H9 (cell line): ENCODE results near the gene DCPS. TPM values are rescaled to one million over a fixed set of nuclear protein-coding genes. Genes with fewer than 3 reads are reported as not detected.

Source experiments
- DNase-seq: peaks from one replicate; pipeline ENCODE4 v3.0.0-alpha.2; 2017
- H2AFZ ChIP-seq: one replicate; pipeline ENCODE4 v1.6.1; 2013; ENCODE audit warnings: mild to moderate bottlenecking, low read length, control low read depth, moderate library complexity
- H2AK5ac ChIP-seq: 2 replicates; pipeline ENCODE4 v1.6.1; 2013; ENCODE audit warnings: low read length, control low read depth, mixed read lengths; ENCODE audit not compliant: insufficient read length
- H2BK120ac ChIP-seq: one replicate; pipeline ENCODE4 v1.6.1; 2013; ENCODE audit warnings: low read depth, mild to moderate bottlenecking, low read length, control low read depth, inconsistent platforms; ENCODE audit not compliant: poor library complexity, severe bottlenecking
- H2BK12ac ChIP-seq: 2 replicates; pipeline ENCODE4 v1.6.1; 2013; ENCODE audit warnings: low read length, control low read depth, mixed read lengths, low read depth; ENCODE audit not compliant: insufficient read length
- H2BK15ac ChIP-seq: 2 replicates; pipeline ENCODE4 v1.6.1; 2013; ENCODE audit warnings: low read depth, low read length, control low read depth
- H2BK20ac ChIP-seq: one replicate; pipeline ENCODE4 v1.6.1; 2013; ENCODE audit warnings: low read depth, mild to moderate bottlenecking, low read length, control low read depth, inconsistent platforms; ENCODE audit not compliant: poor library complexity, severe bottlenecking
- H2BK5ac ChIP-seq: 2 replicates; pipeline ENCODE4 v1.6.1; 2013; ENCODE audit warnings: low read length, control low read depth, mixed read lengths; ENCODE audit not compliant: insufficient read length
- H3K14ac ChIP-seq: 2 replicates; pipeline ENCODE4 v1.6.1; 2013; ENCODE audit warnings: low read length, control low read depth; ENCODE audit not compliant: insufficient read depth
- H3K18ac ChIP-seq: 2 replicates; pipeline ENCODE4 v1.6.1; 2013; ENCODE audit warnings: low read depth, mild to moderate bottlenecking, mixed read lengths, low read length, control low read depth; ENCODE audit not compliant: insufficient read length
- H3K23ac ChIP-seq: 2 replicates; pipeline ENCODE4 v1.6.1; 2013; ENCODE audit warnings: low read length, control low read depth, mixed read lengths, low read depth; ENCODE audit not compliant: insufficient read length
- H3K23me2 ChIP-seq: 2 replicates; pipeline ENCODE4 v1.6.1; 2013; ENCODE audit warnings: low read depth, mild to moderate bottlenecking, mixed read lengths, low read length, control low read depth; ENCODE audit not compliant: insufficient read length, poor library complexity, severe bottlenecking
- H3K27ac ChIP-seq: 2 replicates; pipeline ENCODE4 v1.5.1; 2013; ENCODE audit warnings: low read length, control low read depth, mixed read lengths, low read depth; ENCODE audit not compliant: insufficient read length
- H3K27me3 ChIP-seq: 2 replicates; pipeline ENCODE4 v1.6.1; 2013; ENCODE audit warnings: low read length, control low read depth, inconsistent platforms; ENCODE audit not compliant: insufficient read depth
- H3K4ac ChIP-seq: 2 replicates; pipeline ENCODE4 v1.6.1; 2013; ENCODE audit warnings: low read depth, mild to moderate bottlenecking, control low read depth, inconsistent platforms, low read length, moderate library complexity
- H3K4me1 ChIP-seq: 2 replicates; pipeline ENCODE4 v1.6.1; 2013; ENCODE audit warnings: low read length, control low read depth, inconsistent platforms; ENCODE audit not compliant: insufficient read depth
- H3K4me2 ChIP-seq: 2 replicates; pipeline ENCODE4 v1.6.1; 2013; ENCODE audit warnings: low read length, control low read depth, mixed read lengths; ENCODE audit not compliant: insufficient read length, insufficient read depth
- H3K56ac ChIP-seq: 2 replicates; pipeline ENCODE4 v1.6.1; 2013; ENCODE audit warnings: low read depth, mild to moderate bottlenecking, mixed read lengths, low read length, control low read depth; ENCODE audit not compliant: insufficient read length
- H3K79me1 ChIP-seq: 2 replicates; pipeline ENCODE4 v1.6.1; 2013; ENCODE audit warnings: low read depth, mild to moderate bottlenecking, moderate library complexity, low read length, control low read depth, inconsistent platforms; ENCODE audit not compliant: insufficient read depth, poor library complexity, severe bottlenecking
- H3K79me2 ChIP-seq: 2 replicates; pipeline ENCODE4 v1.6.1; 2013; ENCODE audit warnings: low read length, control low read depth, inconsistent platforms; ENCODE audit not compliant: insufficient read depth
- H3K9ac ChIP-seq: 2 replicates; pipeline ENCODE4 v1.6.1; 2013; ENCODE audit warnings: low read length, control low read depth, mixed read lengths; ENCODE audit not compliant: insufficient read length; ENCODE audit errors: extremely low read depth
- H3K9me3 ChIP-seq: one replicate; pipeline ENCODE4 v1.6.1; 2013; ENCODE audit warnings: low read depth, low read length, inconsistent platforms; ENCODE audit not compliant: control insufficient read depth
- H3T11ph ChIP-seq: one replicate; pipeline ENCODE4 v1.6.1; 2013; ENCODE audit warnings: mild to moderate bottlenecking, low read length, control low read depth, inconsistent platforms
- H4K20me1 ChIP-seq: one replicate; pipeline ENCODE4 v1.6.1; 2013; ENCODE audit not compliant: control insufficient read depth, insufficient read length, insufficient read depth
- H4K5ac ChIP-seq: 2 replicates; pipeline ENCODE4 v1.6.1; 2013; ENCODE audit warnings: low read depth, mild to moderate bottlenecking, mixed read lengths, low read length, control low read depth; ENCODE audit not compliant: insufficient read length
- H4K8ac ChIP-seq: replicated peaks from 2 replicates; pipeline ENCODE4 v1.6.1; 2013; ENCODE audit warnings: low read length, control low read depth, mixed read lengths, low read depth; ENCODE audit not compliant: insufficient read length
- H4K91ac ChIP-seq: 2 replicates; pipeline ENCODE4 v1.6.1; 2013; ENCODE audit warnings: low read depth, mild to moderate bottlenecking, moderate library complexity, mixed read lengths, low read length, control low read depth; ENCODE audit not compliant: insufficient read length
- H3K27ac Mint-ChIP-seq, 3 experiments: 2 replicates in 2 of 3; 3 replicates in 1 of 3; pipeline ENCODE4 v1.8.0; 2020 to 2021; ENCODE audit warnings: mixed read lengths in 3 of 3, mild to moderate bottlenecking in 1 of 3, moderate library complexity in 1 of 3
- H3K27me3 Mint-ChIP-seq: 2 replicates; pipeline ENCODE4 v1.8.0; 2021; ENCODE audit warnings: low read depth, mild to moderate bottlenecking, moderate library complexity, mixed read lengths
- H3K36me3 Mint-ChIP-seq, 3 experiments: 2 replicates in 2 of 3; 3 replicates in 1 of 3; pipeline ENCODE4 v1.8.0; 2020 to 2021; ENCODE audit warnings: low read depth in 3 of 3, mixed read lengths in 3 of 3; ENCODE audit not compliant: insufficient read depth in 1 of 3
- H3K4me1 Mint-ChIP-seq, 2 experiments: 2 replicates each; pipeline ENCODE4 v1.8.0; 2020; ENCODE audit warnings: mixed read lengths in 2 of 2
- H3K4me3 Mint-ChIP-seq, 2 experiments: 2 replicates in 1 of 2; 3 replicates in 1 of 2; pipeline ENCODE4 v1.8.0; 2020 to 2021; ENCODE audit warnings: mild to moderate bottlenecking in 2 of 2, mixed read lengths in 2 of 2, moderate library complexity in 1 of 2
- H3K9me3 Mint-ChIP-seq, 2 experiments: 2 replicates in 1 of 2; 3 replicates in 1 of 2; pipeline ENCODE4 v1.8.0; 2020; ENCODE audit warnings: mild to moderate bottlenecking in 2 of 2, mixed read lengths in 2 of 2, moderate library complexity in 1 of 2
- CTCF ChIP-seq: fragments of 200-600 bp; sonication (generic); conservative IDR thresholded peaks from 3 replicates; pipeline ENCODE4 v1.8.0; 2021; ENCODE audit warnings: antibody characterized with exemption, mild to moderate bottlenecking
- WGBS: extraction: QIAGEN DNeasy Blood & Tissue Kit; methylation state at CpG from one replicate; pipeline ENCODE4 v1.1.7; 2013; ENCODE audit warnings: missing lambda C conversion rate, low lambda C conversion rate, mixed read lengths; ENCODE audit not compliant: insufficient read length; ENCODE audit errors: extremely low coverage; 5-methylcytosine and 5-hydroxymethylcytosine counted together
- total RNA-seq: library from RNA; stranded (reverse); gene quantifications from 2 replicates; pipeline ENCODE4 v1.2.1, GENCODE V29; 2021

DCPS gene
- total RNA-seq, 1 experiment from 2014 or later: 27.7 TPM

- H3K27ac Mint-ChIP-seq: no peak overlapping the region; a peak in 2 of 7 replicates
- peaks cover 4% of the 10 kb centered on the region; the same call in 1 of the 2 replicates for H3K4me1 ChIP-seq
- no peaks in the 10 kb centered on the region; the same call in 1 of the 2 replicates for H3K27me3 ChIP-seq
- H3K36me3 Mint-ChIP-seq: peaks cover 2 to 16% (median 3%) of the 10 kb centered on the region in 3 experiments; a peak in 3 of 7 replicates
- no peak overlapping the region for H2AFZ ChIP-seq
- H2BK5ac ChIP-seq: no peak overlapping the region
- no peak overlapping the region for H3K4me2 ChIP-seq
- no peak overlapping the region for H3K27ac ChIP-seq
- H4K20me1 ChIP-seq: no peaks in the 10 kb centered on the region
- no peak overlapping the region for H3K4me3 Mint-ChIP-seq
- peaks cover 5 to 7% of the 10 kb centered on the region in 2 experiments for H3K4me1 Mint-ChIP-seq
- no peak for DNase-seq
- H3K79me1 ChIP-seq: no peaks in the 10 kb centered on the region
- H4K8ac ChIP-seq: no peak overlapping the region
- H3K9me3 Mint-ChIP-seq: no peaks in the 10 kb centered on the region; a peak in 1 of 5 replicates
- no peak overlapping the region for H2BK15ac ChIP-seq
- no peak overlapping the region for H2BK12ac ChIP-seq
- no peak overlapping the region for H2BK120ac ChIP-seq
- H4K91ac ChIP-seq: no peak overlapping the region
- no peak overlapping the region for H3K18ac ChIP-seq
- peaks cover 5% of the 10 kb centered on the region for H3K23me2 ChIP-seq
- no peak overlapping the region for H3T11ph ChIP-seq
- no peak for TF ChIP-seq CTCF
- no peaks in the 10 kb centered on the region for H3K9me3 ChIP-seq
- H3K56ac ChIP-seq: no peak overlapping the region
- no peak overlapping the region for H4K5ac ChIP-seq
- H3K23ac ChIP-seq: no peak overlapping the region
- no peak overlapping the region for H2BK20ac ChIP-seq
- no peak overlapping the region for H3K9ac ChIP-seq
- no peaks in the 10 kb centered on the region for H3K79me2 ChIP-seq
- no peak overlapping the region for H3K4ac ChIP-seq
- no peak overlapping the region for H3K14ac ChIP-seq
- H2AK5ac ChIP-seq: no peak overlapping the region
- peaks cover 3% of the 10 kb centered on the region; the same call in 1 of the 2 replicates for H3K27me3 Mint-ChIP-seq
- no CpG with 5 or more reads among the region's 6 CpGs for WGBS
Observed at GRCh38 chr11:126288237-126288636, 15.6 kb upstream of the DCPS start.
